Measurements from ENCODE around the gene RTP2.

The RTP2 gene

DNA sequence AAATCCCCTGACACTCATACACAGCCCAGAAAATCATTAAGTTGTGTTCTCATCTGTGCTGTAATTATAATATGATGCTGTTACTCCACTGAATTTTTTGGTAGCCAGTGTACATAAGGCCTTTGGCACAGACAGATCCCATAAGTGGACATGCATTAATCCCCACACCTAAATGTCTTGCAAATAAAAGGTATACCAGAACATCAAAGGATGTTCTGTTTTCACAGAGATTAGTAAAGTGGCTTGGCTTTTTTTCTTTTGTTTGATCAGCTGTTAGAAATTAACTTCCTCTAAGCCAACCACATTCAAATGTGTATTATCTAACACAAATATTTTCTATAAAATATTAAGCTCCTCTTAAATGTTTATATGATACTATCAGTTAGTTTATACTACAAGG, 34.8 kb downstream of the RTP2 start:
- TF ChIP-seq, protein P1, sequence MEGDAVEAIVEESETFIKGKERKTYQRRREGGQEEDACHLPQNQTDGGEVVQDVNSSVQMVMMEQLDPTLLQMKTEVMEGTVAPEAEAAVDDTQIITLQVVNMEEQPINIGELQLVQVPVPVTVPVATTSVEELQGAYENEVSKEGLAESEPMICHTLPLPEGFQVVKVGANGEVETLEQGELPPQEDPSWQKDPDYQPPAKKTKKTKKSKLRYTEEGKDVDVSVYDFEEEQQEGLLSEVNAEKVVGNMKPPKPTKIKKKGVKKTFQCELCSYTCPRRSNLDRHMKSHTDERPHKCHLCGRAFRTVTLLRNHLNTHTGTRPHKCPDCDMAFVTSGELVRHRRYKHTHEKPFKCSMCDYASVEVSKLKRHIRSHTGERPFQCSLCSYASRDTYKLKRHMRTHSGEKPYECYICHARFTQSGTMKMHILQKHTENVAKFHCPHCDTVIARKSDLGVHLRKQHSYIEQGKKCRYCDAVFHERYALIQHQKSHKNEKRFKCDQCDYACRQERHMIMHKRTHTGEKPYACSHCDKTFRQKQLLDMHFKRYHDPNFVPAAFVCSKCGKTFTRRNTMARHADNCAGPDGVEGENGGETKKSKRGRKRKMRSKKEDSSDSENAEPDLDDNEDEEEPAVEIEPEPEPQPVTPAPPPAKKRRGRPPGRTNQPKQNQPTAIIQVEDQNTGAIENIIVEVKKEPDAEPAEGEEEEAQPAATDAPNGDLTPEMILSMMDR (IDR thresholded peaks at IDR 0.05; ENCODE audit: insufficient read depth, low read length, missing control alignments), result no peak
- no peak overlapping the region for H3K4me3 ChIP-seq (ENCODE audit: low read depth, low read length)
- DNase-seq (ENCODE audit: low read depth, low spot score), result no peak
- ChIA-PET POLR2A (no interaction called here), CTCF (interaction anchor here (1.0 to 24.9 kb wide), 8 partner anchors 9 to 554 kb away, joined by 3 to 1530 read pairs (median 10); no protein-coding TSS in a partner anchor)

DNA sequence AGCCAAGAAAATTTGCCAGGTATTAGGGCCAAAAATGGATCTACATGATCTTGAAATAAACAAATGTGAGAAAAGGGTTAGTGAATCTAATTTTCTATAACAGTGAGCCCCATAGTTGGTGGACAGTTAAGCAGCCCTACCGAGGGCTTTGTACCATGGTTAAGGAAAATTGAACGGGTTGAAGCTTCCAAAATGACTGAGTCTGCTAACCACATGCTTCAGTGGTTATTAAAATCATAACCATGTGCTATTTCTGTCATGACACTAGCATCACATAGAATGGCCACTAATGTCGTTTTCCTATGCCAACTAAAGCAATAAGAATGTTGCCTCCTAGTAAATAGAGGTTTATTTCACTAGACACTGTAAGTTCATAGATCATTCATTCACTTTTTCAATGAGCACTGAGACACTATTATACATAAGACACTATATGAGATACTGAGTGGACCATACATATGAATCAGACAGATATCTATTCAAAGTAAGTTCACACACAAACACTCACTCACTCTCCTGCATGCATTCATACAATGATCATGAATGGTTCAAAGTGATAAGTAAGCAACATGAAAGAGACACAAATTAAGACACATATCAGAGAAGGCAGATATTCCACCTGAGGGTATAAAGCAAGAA, 36.5 kb downstream of the RTP2 start:
- CTCF ChIA-PET, result interaction anchor here (5.4 kb wide), 1 partner anchor 347 kb away, joined by 58 read pairs; no protein-coding TSS in a partner anchor
- POLR2A ChIA-PET, result no interaction called here
- DNase-seq (ENCODE audit: low read depth, low spot score), result no peak
- TF ChIP-seq, protein P1 (IDR thresholded peaks at IDR 0.05; ENCODE audit: insufficient read depth, low read length, missing control alignments), result no peak
- H3K4me3 ChIP-seq (ENCODE audit: low read depth, low read length), result no peak overlapping the region

DNA sequence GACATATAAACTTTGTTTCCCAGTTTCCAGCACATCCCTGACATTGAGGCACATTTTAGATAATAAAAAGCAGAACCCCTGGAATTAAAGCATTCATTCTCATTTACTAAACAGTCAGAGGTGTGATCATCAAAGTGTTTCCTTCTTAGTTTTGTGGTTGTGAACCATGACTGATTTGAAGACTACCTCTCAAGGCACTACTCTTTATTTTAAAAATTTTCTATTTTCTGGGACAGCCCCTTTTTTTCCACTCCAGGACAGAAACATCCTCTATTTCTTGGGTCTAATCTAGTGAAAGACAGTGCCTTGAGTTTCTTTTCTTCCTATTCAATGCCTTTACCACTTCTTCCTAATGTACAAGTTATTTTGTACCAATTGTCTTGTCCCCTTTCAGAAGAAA, 37.3 kb downstream of the RTP2 start:
- no peak for DNase-seq (ENCODE audit: low read depth, low spot score)
- CTCF ChIA-PET, result interaction anchor here (2.0 to 5.4 kb wide), 2 partner anchors 14 to 346 kb away, joined by 11 to 58 read pairs; no protein-coding TSS in a partner anchor
- no peak overlapping the region for H3K4me3 ChIP-seq (ENCODE audit: low read depth, low read length)
- POLR2A ChIA-PET, result no interaction called here
- TF ChIP-seq, protein P1 (IDR thresholded peaks at IDR 0.05; ENCODE audit: insufficient read depth, low read length, missing control alignments), result no peak

DNA sequence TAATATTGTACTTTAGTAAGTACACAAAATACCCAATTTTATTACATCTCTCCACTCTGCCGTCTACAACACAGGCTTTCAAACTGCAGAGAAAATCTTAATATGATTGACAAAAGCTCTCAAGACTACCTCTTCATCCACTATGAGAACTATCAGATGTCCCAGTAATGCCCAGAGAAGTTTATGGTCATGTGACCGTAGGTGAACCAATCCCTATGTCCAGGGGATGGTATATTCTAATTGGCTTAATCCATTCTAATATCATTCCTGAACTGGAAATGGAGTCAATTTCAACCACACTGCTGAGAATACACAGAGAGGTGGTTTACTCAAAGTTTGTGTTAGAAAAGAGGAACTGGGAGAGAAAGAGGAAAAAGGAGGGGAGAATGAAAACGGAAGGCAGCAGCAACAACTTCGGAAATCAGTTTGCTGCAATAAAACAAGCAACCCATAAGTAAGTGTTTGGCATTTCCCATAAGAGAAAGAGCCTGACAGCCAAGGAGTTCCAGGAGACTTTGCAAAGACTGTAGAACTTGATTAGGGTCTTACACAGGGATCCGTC, 39.4 kb downstream of the RTP2 start:
- no peak for DNase-seq (ENCODE audit: low read depth, low spot score)
- ChIA-PET POLR2A (no interaction called here), CTCF (interaction anchor here (1.3 to 5.4 kb wide), 3 partner anchors 16 to 344 kb away, joined by 11 to 58 read pairs (median 13); no protein-coding TSS in a partner anchor)
- no peak overlapping the region for H3K4me3 ChIP-seq (ENCODE audit: low read depth, low read length)
- TF ChIP-seq, protein P1 (IDR thresholded peaks at IDR 0.05; ENCODE audit: insufficient read depth, low read length, missing control alignments), result no peak

DNA sequence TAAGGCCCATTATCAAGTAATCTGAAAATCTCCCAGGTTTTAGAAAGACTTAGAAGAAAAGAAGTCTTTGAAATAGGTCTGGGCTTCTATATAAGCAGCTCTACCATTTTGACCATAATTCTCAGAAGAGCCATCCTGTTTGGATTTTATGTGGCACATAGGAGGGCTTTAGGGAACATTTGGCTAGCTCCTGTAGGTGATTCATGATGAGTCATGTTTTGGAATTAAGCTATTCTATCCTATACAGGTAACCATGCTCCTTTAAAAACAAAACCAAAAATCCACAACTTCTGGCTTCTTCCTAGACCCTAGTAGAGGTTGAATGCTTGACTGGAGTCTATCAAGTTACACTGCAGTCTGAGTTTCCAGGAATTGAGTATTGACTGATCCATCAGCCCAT, 41.1 kb downstream of the RTP2 start:
- DNase-seq (ENCODE audit: low read depth, low spot score), result no peak
- CTCF ChIA-PET, result interaction anchor here (0.7 to 5.4 kb wide), 4 partner anchors 10 to 342 kb away, joined by 3 to 58 read pairs (median 4); no protein-coding TSS in a partner anchor
- TF ChIP-seq, protein P1 (IDR thresholded peaks at IDR 0.05; ENCODE audit: insufficient read depth, low read length, missing control alignments), result no peak

DNA sequence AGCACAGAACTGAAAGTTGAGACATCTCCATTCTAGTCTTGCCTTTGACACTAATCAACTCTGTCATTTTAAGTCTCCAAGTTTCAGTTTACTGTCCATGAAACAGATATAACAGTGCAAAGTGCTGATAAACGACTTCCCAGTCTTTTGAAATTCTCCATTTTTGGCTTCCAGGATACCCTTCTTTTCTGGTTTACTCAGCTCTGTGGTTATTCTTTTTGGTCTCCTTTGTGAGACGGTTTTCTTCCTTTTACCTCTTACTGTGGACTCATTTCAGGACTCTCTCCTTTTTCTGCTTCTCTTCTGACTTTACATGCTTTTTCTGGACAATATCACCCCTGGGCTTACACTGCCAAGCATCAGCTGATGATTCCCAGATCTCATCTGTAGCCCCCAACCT, 51.1 kb downstream of the RTP2 start:
- ChIA-PET CTCF (interaction anchor here (1.2 to 2.1 kb wide), 2 partner anchors 28 to 331 kb away, joined by 4 to 8 read pairs; no protein-coding TSS in a partner anchor), POLR2A (no interaction called here)
- TF ChIP-seq, protein P1 (IDR thresholded peaks at IDR 0.05; ENCODE audit: insufficient read depth, low read length, missing control alignments), result no peak
- no peak for DNase-seq (ENCODE audit: low read depth, low spot score)
- no peak overlapping the region for H3K4me3 ChIP-seq (ENCODE audit: low read depth, low read length)

More for the DNA sequence above, 41.1 kb downstream of the RTP2 start:
- H3K4me3 ChIP-seq (ENCODE audit: low read depth, low read length), result no peak overlapping the region
- POLR2A ChIA-PET, result no interaction called here
